ENCODE data around the gene CR1L.
A peak's percentile ranks its signal among the peaks of the same experiment; 100 is the strongest.
"Not testable (repeated sequence)": the region's sequence is repeated elsewhere in the genome, so short reads cannot be mapped to it uniquely, and the experiment has no call there.

The CR1L gene

GRCh38 chr1:207737503-207738157 is 92.7 kb downstream of the CR1L start:
- DNase-seq (ENCODE audit: low read depth, low spot score); H3K4me3 ChIP-seq (ENCODE audit: low read length): not testable (repeated sequence)

GRCh38 chr1:207738158-207738659 is 93.3 kb downstream of the CR1L start:
- DNase-seq (ENCODE audit: low read depth, low spot score): peak; percentile 39
- not testable (repeated sequence) for H3K4me3 ChIP-seq (ENCODE audit: low read length)

GRCh38 chr1:207740207-207740606 is 95.3 kb downstream of the CR1L start:
- H3K4me3 ChIP-seq (ENCODE audit: low read length): no peak overlapping the region
- no peak for DNase-seq (ENCODE audit: low read depth, low spot score)

- DNase-seq (ENCODE audit: low read depth, low spot score): no peak
- H3K4me3 ChIP-seq (ENCODE audit: low read length): no peak overlapping the region
These were observed 98.1 kb downstream of the CR1L start for GRCh38 chr1:207742850-207743555.

GRCh38 chr1:207744000-207744534 is 99.1 kb downstream of the CR1L start:
- DNase-seq (ENCODE audit: low read depth, low spot score): peak; percentile 27
- no peak overlapping the region for H3K4me3 ChIP-seq (ENCODE audit: low read length)

GRCh38 chr1:207745285-207745684 is 100.4 kb downstream of the CR1L start:
- no peak for DNase-seq (ENCODE audit: low read depth, low spot score)
- H3K4me3 ChIP-seq (ENCODE audit: low read length): no peak overlapping the region

GRCh38 chr1:207745839-207746767 is 101.2 kb downstream of the CR1L start:
- no peak overlapping the region for H3K4me3 ChIP-seq (ENCODE audit: low read length)
- no peak for DNase-seq (ENCODE audit: low read depth, low spot score)

GRCh38 chr1:207747627-207748492 is 102.9 kb downstream of the CR1L start:
- DNase-seq (ENCODE audit: low read depth, low spot score): no peak
- no peak overlapping the region for H3K4me3 ChIP-seq (ENCODE audit: low read length)

- DNase-seq (ENCODE audit: low read depth, low spot score): peak; percentile 93
- peak overlapping the region; percentile 20 for H3K4me3 ChIP-seq (ENCODE audit: low read length)
These were observed 104.0 kb downstream of the CR1L start for GRCh38 chr1:207748737-207749528.

GRCh38 chr1:207750631-207751305 is 105.8 kb downstream of the CR1L start:
- H3K4me3 ChIP-seq (ENCODE audit: low read length): peak overlapping the region; percentile 76
- no peak for DNase-seq (ENCODE audit: low read depth, low spot score)

GRCh38 chr1:207751463-207751789 is 106.5 kb downstream of the CR1L start:
- H3K4me3 ChIP-seq (ENCODE audit: low read length): peak overlapping the region; percentile 76
- not testable (repeated sequence) for DNase-seq (ENCODE audit: low read depth, low spot score)

- peak; percentile 90 for DNase-seq (ENCODE audit: low read depth, low spot score)
- peak within 1 kb of the TSS; percentile 76 for H3K4me3 ChIP-seq (ENCODE audit: low read length)
These were observed 107.0 kb downstream of the CR1L start, which contains the start of gene CD46 for GRCh38 chr1:207751790-207752455. Gene CD46, plus strand, starts transcription at chr1:207752054. Its CDS starts 159 bp downstream, at chr1:207752213.

- peak overlapping the region; percentile 76 for H3K4me3 ChIP-seq (ENCODE audit: low read length)
- no peak for DNase-seq (ENCODE audit: low read depth, low spot score)
These were observed 107.6 kb downstream of the CR1L start for GRCh38 chr1:207752456-207752998.

- DNase-seq (ENCODE audit: low read depth, low spot score): no peak
- H3K4me3 ChIP-seq (ENCODE audit: low read length): peak overlapping the region; percentile 76; the same call in 1 of the 2 replicates
These were observed 108.7 kb downstream of the CR1L start for GRCh38 chr1:207753611-207754010.

GRCh38 chr1:207754011-207754410 is 109.1 kb downstream of the CR1L start:
- no peak for DNase-seq (ENCODE audit: low read depth, low spot score)
- no peak overlapping the region for H3K4me3 ChIP-seq (ENCODE audit: low read length)

- H3K4me3 ChIP-seq (ENCODE audit: low read length): no peak overlapping the region
- DNase-seq (ENCODE audit: low read depth, low spot score): no peak
These were observed 110.2 kb downstream of the CR1L start for GRCh38 chr1:207754974-207755700.

Data from Jurkat, Clone E6-1 (cell line).